HG03108 (cell line): ENCODE measurements around the gene POLN.

Experiments used
- ATAC-seq: cut with Tn5 transposase; IDR thresholded peaks from one replicate; pipeline ENCODE4 v1.9.1; 2021; ENCODE audit warnings: moderate library complexity; ENCODE audit not compliant: unreplicated experiment

POLN gene

DNA sequence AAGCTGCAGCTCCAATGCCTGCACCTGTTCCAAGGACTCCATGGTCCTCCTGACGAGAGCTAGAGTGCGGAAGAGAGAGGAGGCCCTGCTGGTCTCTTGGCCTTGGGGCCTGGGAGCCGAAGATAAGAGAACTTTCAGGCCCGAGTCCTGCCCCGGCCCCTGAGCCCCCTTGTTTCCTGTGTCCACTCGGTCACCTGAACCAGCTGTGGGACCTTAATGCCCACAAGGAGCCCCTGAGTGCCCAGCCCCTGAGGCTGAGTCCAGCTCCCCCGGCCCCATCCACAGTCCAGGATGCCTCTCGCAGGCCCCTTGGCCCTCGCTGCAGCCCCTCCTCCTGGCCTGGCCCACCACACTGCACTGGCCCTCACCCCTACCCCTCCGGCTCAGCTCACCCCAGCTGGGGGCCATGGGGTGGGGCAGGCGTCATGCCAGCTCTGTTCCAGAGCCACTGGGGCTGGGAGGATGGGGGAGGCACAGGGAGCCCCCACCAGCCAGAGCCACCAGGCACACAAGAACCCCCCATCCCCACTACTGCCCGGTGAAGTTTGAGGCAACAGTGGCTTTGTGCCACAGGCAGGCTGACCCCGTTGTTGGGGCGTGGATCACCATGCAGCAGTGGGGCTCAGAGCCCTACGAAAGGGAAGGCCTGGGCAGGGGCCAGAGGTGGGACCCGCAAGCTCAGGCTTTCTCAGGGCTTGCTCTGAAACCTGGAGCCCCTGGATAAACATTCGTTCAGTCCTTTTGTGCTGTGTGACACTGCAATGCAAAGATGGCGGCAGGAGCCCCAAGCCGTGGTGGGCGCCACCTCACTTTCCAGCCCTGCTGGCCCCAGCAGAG is 168.7 kb downstream of the POLN start:
- ATAC-seq: no peak

DNA sequence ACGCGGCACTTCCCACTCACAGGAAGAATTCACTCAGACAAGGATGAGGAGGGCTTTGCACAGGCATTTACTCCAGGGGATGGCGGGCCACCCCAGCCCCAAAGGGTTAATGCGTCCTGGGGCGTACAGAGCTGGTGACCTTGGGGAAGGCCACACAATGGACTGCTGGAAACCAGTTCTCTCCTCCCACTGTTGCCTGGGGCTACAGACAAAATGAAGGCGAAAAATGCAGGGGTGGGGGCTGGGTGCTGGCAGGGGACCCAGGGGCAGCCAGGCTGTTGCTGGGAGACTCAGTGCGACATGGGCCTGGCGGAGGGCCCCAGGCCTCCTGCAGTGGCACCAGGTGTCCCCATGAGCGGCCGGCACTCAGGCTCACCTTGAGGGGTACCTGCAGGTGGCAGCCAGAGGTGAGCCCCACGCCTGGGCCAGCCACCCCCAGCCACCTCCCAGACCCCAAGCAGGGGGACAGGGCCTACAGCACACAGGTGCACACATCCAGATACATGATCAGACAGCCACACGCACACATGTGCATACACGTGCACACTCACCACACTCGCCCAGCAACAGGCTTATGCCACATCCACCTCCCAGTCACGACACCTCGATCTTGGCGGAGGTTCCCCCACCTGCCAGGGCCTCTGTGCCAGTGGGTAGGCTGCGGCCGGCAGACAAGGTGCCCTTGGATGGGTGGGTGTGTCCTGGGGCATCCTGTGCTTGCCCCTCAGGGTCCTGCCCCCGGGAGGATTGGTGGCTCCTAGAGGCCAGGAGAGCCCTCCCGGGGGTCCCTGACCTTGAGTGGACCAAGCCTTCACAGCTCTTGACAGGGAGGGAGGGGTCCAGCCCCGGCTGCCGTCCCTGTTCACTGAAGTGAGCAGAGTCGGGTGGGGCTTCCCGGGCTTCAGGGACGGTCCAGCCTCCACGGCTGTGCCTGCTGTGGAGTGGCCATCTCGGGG is 169.7 kb downstream of the POLN start:
- ATAC-seq: no peak

- no peak for ATAC-seq
These were observed 170.5 kb downstream of the POLN start for GRCh38 chr4:2071252-2071911.

GRCh38 chr4:2070421-2071251 is 171.3 kb downstream of the POLN start:
- no peak for ATAC-seq

DNA sequence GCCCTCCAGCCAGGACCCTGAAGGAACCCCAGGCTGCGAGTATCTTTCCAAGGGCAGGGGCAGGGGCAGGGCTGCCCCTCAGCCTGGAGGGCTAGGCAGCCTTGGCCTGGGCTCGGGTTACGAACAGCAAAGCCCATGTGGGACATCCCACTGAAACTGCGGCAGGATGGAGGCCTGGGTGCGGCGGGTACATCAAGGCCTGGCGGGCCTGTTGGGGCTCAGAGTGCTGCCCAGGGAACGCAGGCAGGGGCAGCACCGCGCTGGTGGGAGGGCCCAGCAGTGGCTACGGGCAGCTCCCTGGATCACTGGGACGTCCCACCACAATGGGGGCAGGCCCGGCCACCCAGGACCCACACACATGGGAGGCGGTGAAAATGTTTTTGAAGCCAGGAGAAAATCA is 171.9 kb downstream of the POLN start:
- ATAC-seq: no peak

DNA sequence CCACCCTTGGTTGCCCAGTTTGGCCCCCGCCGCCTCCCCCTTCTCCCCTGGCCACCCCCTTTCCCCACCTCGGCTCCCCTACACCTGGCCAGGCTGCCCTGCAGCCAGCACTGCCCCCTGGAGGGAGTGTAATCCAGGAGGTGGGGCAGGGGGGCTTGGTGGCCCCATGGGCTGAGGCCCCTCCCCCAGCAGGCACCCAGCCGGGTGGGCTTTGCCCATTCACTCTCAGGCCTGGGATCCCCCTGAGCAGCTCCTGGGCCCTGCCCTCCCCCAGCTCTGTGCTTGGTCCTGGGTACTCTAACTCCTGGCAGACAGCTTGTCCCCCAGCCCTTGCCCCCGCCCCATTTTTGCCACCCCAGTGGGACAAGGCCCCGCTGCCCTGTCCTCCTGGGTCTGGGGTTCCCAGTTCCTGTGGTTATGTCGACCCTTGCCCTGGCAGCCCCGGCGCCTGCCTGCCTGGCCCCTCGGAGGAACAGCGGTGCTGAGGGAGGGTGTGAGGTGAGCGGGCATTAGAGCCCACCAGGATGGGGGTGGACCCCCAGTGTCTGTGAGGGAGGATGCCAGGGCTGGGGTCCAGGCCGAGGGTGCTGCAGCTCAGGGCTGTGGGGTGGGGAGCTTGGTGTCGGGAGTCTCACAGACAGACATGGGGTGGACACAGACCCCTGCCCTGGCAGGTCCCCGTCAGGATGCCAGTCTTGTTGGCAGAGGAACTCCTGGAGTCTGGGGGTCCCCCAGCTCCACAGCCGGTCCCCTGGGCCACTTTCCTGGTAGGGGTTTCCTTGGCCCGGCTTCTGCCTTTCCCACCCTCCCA is 172.6 kb downstream of the POLN start:
- ATAC-seq: no peak

- ATAC-seq: no peak
These were observed 173.4 kb downstream of the POLN start for GRCh38 chr4:2068566-2068965.

GRCh38 chr4:2068198-2068470 is 173.8 kb downstream of the POLN start:
- ATAC-seq: no peak

GRCh38 chr4:2067446-2068197 is 174.3 kb downstream of the POLN start:
- ATAC-seq: no peak

DNA sequence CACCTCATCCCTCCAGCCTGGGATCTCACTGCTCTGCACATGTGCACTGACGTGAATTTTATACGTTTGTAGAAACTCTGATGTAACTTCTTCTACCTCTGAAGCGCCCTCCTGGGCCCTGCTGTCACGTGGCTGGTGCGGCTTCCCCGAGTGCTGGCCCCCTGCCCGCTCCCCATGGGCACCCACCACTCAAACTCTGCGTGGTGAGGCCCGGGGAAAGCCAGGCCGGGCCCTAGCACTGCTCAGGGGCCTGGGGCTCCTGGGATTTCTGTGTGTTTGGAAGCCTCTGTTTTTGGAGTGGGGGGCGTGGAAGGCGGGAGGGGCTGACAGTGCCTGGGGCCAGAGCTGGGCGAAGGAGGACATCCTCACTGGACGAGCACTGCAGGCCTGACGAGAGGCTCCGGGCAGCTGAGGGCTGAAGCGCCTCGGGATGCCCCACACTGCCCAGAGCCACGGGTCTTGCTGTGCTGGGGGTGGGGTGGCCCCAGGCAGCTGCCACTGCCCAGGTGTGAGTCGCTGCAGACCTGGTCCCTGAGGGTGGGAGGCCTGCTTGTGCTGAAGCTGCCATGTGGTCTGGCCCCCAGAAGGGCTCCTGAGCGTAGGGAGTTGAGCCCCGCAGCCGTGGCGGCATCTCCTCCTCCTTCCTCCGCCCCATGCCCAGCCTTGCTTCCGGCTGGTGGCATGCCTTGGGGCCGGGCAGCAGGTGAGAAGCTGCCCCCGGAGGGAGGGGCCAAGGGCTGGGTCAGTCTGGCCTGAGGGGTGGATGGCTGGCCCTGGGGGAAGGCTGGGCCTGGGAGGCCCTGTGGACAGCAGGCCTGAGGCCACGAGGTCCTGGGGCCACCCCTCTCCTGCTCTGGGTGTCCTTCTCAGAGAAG is 175.1 kb downstream of the POLN start:
- no peak for ATAC-seq

- no peak for ATAC-seq
These were observed 175.8 kb downstream of the POLN start for GRCh38 chr4:2066011-2066551.

GRCh38 chr4:2065106-2065930 is 176.6 kb downstream of the POLN start:
- no peak for ATAC-seq

- no peak for ATAC-seq
These were observed 177.5 kb downstream of the POLN start for GRCh38 chr4:2064276-2064991.

GRCh38 chr4:2063557-2064275 is 178.2 kb downstream of the POLN start:
- ATAC-seq: no peak

- no peak for ATAC-seq
These were observed 179.0 kb downstream of the POLN start for GRCh38 chr4:2062808-2063524.
